RWPE2 (cell line): ENCODE measurements around the gene RNF133.

ENCODE experiments used
- ATAC-seq: fragments of 200-7000 bp; cut with Tn5 transposase; 3 replicates; pipeline ENCODE4 v1.9.1; 2021; ENCODE audit warnings: low read depth
- DNase-seq: peaks from one replicate; pipeline ENCODE4 v3.0.0-alpha.2; 2020; ENCODE audit warnings: low spot score
- H3K27ac ChIP-seq: fragments of 450-650 bp; 2 replicates; pipeline ENCODE4 v1.5.1; 2017; ENCODE audit warnings: mild to moderate bottlenecking; ENCODE audit not compliant: poor library complexity, severe bottlenecking
- H3K27me3 ChIP-seq: fragments of 250-450 bp; sonication (Bioruptor Pico); 2 replicates; pipeline ENCODE4 v1.5.1; 2021; ENCODE audit warnings: mild to moderate bottlenecking, moderate library complexity; ENCODE audit not compliant: insufficient read depth, poor library complexity, severe bottlenecking
- H3K36me3 ChIP-seq: fragments of 250-450 bp; sonication (Bioruptor Pico); 2 replicates; pipeline ENCODE4 v1.5.1; 2020; ENCODE audit warnings: low read depth, mild to moderate bottlenecking, moderate library complexity
- H3K4me1 ChIP-seq: fragments of 250-450 bp; sonication (Bioruptor Pico); 2 replicates; pipeline ENCODE4 v1.5.1; 2021; ENCODE audit warnings: mild to moderate bottlenecking, moderate library complexity; ENCODE audit not compliant: insufficient read depth, poor library complexity, severe bottlenecking
- H3K4me3 ChIP-seq: fragments of 250-450 bp; sonication (Bioruptor Pico); 2 replicates; pipeline ENCODE4 v1.5.1; 2021; ENCODE audit warnings: mild to moderate bottlenecking, moderate library complexity; ENCODE audit not compliant: severe bottlenecking
- H3K9me3 ChIP-seq: fragments of 250-450 bp; sonication (Bioruptor Pico); 2 replicates; pipeline ENCODE4 v1.5.1; 2021; ENCODE audit warnings: mild to moderate bottlenecking, moderate library complexity; ENCODE audit not compliant: severe bottlenecking
- TF ChIP-seq, protein P1 (sequence below): fragments of 450-650 bp; IDR thresholded peaks from one replicate; pipeline ENCODE4 v1.5.1; 2017; ENCODE audit warnings: mild to moderate bottlenecking, moderate library complexity; ENCODE audit not compliant: poor library complexity, severe bottlenecking

The RNF133 gene

DNA sequence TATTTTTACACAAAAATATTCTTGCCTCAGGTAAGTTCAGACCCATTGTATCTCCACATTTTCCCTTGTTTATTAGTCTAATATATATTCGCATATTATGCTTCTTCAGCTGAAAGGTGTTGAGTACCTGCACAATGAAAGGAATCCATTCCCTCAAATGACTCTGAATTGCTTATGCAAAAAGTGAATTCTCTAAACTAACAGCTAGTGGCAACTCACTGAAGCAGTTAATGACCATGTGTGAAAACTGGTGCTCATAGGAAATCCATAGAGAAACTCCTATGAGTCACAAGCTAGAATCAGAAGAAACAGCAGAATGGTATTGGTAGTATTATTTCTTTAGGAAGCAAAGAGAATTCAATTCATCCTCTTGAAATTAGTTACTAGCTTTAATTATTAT is 37.3 kb upstream of the RNF133 start:
- Histone ChIP-seq H3K27me3 (no peaks in the 10 kb centered on the region), H3K4me1 (no peaks in the 10 kb centered on the region), H3K4me3 (no peak overlapping the region), H3K9me3 (peaks cover 3% of the 10 kb centered on the region), H3K36me3 (no peaks in the 10 kb centered on the region), H3K27ac (no peak overlapping the region)
- TF ChIP-seq, protein P1, sequence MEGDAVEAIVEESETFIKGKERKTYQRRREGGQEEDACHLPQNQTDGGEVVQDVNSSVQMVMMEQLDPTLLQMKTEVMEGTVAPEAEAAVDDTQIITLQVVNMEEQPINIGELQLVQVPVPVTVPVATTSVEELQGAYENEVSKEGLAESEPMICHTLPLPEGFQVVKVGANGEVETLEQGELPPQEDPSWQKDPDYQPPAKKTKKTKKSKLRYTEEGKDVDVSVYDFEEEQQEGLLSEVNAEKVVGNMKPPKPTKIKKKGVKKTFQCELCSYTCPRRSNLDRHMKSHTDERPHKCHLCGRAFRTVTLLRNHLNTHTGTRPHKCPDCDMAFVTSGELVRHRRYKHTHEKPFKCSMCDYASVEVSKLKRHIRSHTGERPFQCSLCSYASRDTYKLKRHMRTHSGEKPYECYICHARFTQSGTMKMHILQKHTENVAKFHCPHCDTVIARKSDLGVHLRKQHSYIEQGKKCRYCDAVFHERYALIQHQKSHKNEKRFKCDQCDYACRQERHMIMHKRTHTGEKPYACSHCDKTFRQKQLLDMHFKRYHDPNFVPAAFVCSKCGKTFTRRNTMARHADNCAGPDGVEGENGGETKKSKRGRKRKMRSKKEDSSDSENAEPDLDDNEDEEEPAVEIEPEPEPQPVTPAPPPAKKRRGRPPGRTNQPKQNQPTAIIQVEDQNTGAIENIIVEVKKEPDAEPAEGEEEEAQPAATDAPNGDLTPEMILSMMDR = no peak
- DNase-seq = no peak
- ATAC-seq = no peak

DNA sequence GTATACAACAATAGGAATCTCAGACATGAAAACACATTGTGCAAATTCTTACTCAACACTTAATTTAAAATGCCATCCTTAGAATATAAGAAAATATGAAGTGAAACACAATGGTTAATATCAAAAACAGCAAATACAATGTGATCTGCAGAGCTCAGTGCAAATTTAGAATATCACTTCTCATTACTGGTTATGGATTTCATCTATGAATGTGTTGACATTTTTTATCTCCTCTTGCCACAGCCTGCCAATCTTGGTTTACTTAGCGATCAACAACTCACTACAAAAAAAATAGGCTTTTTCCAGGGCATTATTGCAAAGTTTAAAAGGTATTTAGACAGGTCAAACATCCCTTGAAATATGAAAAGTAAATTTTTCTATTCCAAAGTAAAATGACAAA is 28.8 kb upstream of the RNF133 start:
- no peak for DNase-seq
- Histone ChIP-seq H3K9me3 (peaks cover 3% of the 10 kb centered on the region), H3K36me3 (no peaks in the 10 kb centered on the region), H3K4me3 (no peak overlapping the region), H3K4me1 (no peaks in the 10 kb centered on the region), H3K27me3 (no peaks in the 10 kb centered on the region), H3K27ac (no peak overlapping the region)
- ATAC-seq = no peak
- TF ChIP-seq, protein P1 = no peak

DNA sequence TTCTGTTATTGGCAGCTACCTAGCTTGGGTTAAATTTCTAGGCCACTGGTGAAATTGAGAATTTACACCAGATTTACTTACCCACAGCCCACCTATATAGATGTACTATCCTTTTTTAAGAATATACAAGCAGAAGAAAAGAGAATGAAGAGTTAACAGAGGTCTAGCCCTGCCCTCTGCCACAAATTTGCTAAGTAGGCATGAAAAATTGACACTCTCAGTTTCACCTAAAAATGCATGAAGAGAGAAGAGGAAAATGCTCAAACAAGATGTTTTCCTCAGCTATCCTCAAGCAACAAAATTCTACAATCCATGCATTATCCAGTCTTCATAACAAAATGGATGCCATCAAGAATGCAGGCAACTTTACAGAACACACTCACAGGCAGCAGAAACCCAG is 28.4 kb upstream of the RNF133 start:
- no peak overlapping the region for H3K27ac ChIP-seq

DNA sequence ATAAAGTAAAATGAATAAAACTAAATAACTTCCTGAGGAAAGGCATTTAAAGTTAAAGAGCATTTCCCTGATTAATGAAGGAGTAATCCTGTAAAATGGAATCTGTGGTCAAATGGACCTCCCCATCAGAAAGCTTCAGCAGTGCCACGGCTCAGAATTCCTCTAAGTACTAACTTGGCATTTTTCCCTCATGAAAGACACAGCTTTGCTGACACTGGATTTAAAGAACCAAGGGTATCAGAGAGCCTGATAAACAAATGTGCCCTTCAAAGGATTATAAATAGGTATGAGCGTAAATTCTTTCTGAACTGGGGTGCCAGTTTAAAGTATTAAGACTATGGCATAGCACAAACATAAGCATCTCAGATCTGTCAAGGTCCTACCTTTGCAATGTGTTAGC is 28.0 kb upstream of the RNF133 start:
- H3K4me3 ChIP-seq = no peak overlapping the region
- no peaks in the 10 kb centered on the region for H3K4me1 ChIP-seq
- H3K9me3 ChIP-seq = peaks cover 3% of the 10 kb centered on the region
- no peaks in the 10 kb centered on the region for H3K36me3 ChIP-seq
- no peak for DNase-seq
- TF ChIP-seq, protein P1 = no peak
- H3K27ac ChIP-seq = no peak overlapping the region
- no peak for ATAC-seq
- H3K27me3 ChIP-seq = no peaks in the 10 kb centered on the region

More for the DNA sequence above, 28.4 kb upstream of the RNF133 start:
- Histone ChIP-seq H3K4me1 (no peaks in the 10 kb centered on the region), H3K36me3 (no peaks in the 10 kb centered on the region), H3K27me3 (no peaks in the 10 kb centered on the region), H3K4me3 (no peak overlapping the region), H3K9me3 (peaks cover 3% of the 10 kb centered on the region)
- no peak for DNase-seq
- TF ChIP-seq, protein P1 = no peak
- ATAC-seq = no peak

DNA sequence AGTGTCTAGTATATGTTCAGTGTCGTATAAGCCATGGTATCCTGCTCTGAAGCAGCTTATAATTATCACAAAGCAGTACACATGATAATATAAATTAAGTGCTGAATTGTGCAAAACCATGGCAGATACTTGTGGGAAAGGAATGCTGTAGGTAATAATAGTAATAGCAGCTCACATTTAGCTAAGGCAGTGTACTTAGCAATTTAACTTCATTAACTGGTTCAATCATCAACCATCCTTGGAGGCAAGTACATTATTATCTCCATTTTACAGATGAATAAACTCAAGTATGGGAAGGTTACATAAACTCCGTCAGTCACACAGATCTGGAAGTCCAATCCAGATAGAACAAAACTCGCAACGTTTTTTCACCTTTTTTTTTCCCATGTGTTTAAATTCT is 25.4 kb upstream of the RNF133 start:
- Histone ChIP-seq H3K4me1 (no peaks in the 10 kb centered on the region), H3K4me3 (no peak overlapping the region), H3K9me3 (no peaks in the 10 kb centered on the region), H3K36me3 (no peaks in the 10 kb centered on the region), H3K27me3 (no peaks in the 10 kb centered on the region), H3K27ac (no peak overlapping the region)
- DNase-seq (no peak), ATAC-seq (no peak)
- TF ChIP-seq, protein P1 = no peak
